ENCODE results near the gene SPTBN5. TPM values are rescaled to one million over a fixed set of nuclear protein-coding genes. Genes with fewer than 3 reads are reported as not detected.

The SPTBN5 gene
- total and polyA plus RNA-seq, 2 donors (not counting 1 experiment from before 2014, with no cell fraction given) = 0.55 to 1.4 TPM

- H2AFZ ChIP-seq (ENCODE audit: insufficient read depth, low read depth, low read length, poor library complexity, severe bottlenecking) = no peak overlapping the region
- H3K36me3 ChIP-seq (replicated peaks in 1 of 2; ENCODE audit: control extremely low read depth in 1 of 2, control insufficient read depth in 1 of 2, extremely low read depth in 1 of 2, insufficient read depth in 2 of 2, low read length in 1 of 2) = peaks cover 0 to 25% of the 10 kb centered on the region in 2 experiments
- no peak overlapping the region for H3K27ac ChIP-seq (ENCODE audit: low read length in 2 of 2)
- no peaks in the 10 kb centered on the region for H3K9me3 ChIP-seq (ENCODE audit: control extremely low read depth in 1 of 3, control insufficient read depth in 2 of 3, insufficient read depth in 1 of 3, low read length in 2 of 3)
- peaks cover 10% of the 10 kb centered on the region for H3K4me1 Mint-ChIP-seq
- ChIA-PET POLR2A (interaction anchor here (0.6 to 2.3 kb wide), 3 partner anchors 35 to 83 kb away, joined by 3 to 14 read pairs (median 6); partner anchors contain the start of gene MAPKBP1), CTCF (interaction anchor here (0.8 to 15.7 kb wide), 15 partner anchors 8 to 905 kb away, joined by 3 to 716 read pairs (median 16); partner anchors contain the start of gene MAPKBP1)
- no peak overlapping the region for H3K4me2 ChIP-seq (replicated peaks; ENCODE audit: low read depth, low read length, poor library complexity, severe bottlenecking)
- H3K9me3 Mint-ChIP-seq (ENCODE audit: insufficient read depth) = no peaks in the 10 kb centered on the region
- H3K27ac Mint-ChIP-seq = no peak overlapping the region
- H3K4me1 ChIP-seq (ENCODE audit: control insufficient read depth in 2 of 2, insufficient read depth in 2 of 2, low read length in 2 of 2) = peaks cover 5 to 20% of the 10 kb centered on the region in 2 donors
- DNase-seq (no peak), ATAC-seq (ENCODE audit: low read depth) (no peak)
- intact Hi-C loops (cut with micrococcal nuclease) = loop anchor here (2.0 kb wide), 1 partner anchor 343 kb away; no protein-coding TSS in a partner anchor
- no peaks in the 10 kb centered on the region for H4K20me1 ChIP-seq (ENCODE audit: control insufficient read depth, insufficient read depth, low read length, poor library complexity, severe bottlenecking)
- no peaks in the 10 kb centered on the region for H3K27me3 Mint-ChIP-seq
- H3K4me3 Mint-ChIP-seq = no peak overlapping the region
- no peaks in the 10 kb centered on the region for H3K27me3 ChIP-seq (replicated peaks in 1 of 4; ENCODE audit: control extremely low read depth in 1 of 4, control insufficient read depth in 3 of 4, insufficient read depth in 4 of 4, low read length in 3 of 4)
- H3K79me2 ChIP-seq (ENCODE audit: control insufficient read depth, insufficient read depth, low read length) = no peaks in the 10 kb centered on the region
- no peak overlapping the region for H3K9ac ChIP-seq (ENCODE audit: low read length)
- TF ChIP-seq EZH2 (IDR thresholded peaks at IDR 0.05; ENCODE audit: borderline replicate concordance, insufficient read depth, low read depth, low read length, poor library complexity, severe bottlenecking) = no peak
- TF ChIP-seq CTCF (IDR thresholded peaks at IDR 0.05) = no peak
- H3K4me3 ChIP-seq (ENCODE audit: control extremely low read depth in 1 of 5, extremely low read depth in 1 of 5, insufficient read depth in 1 of 5, low read depth in 2 of 5, low read length in 4 of 5) = no peak overlapping the region
- WGBS (ENCODE audit: insufficient coverage) = 41% methylated on average over 8 of the region's 12 CpGs
Measured at GRCh38 chr15:41809526-41810220, 84.2 kb downstream of the SPTBN5 start.

GRCh38 chr15:41809121-41809520 is 84.7 kb downstream of the SPTBN5 start:
- H3K4me3 ChIP-seq (ENCODE audit: control extremely low read depth in 1 of 5, extremely low read depth in 1 of 5, insufficient read depth in 1 of 5, low read depth in 2 of 5, low read length in 4 of 5) = no peak overlapping the region
- peaks cover 10% of the 10 kb centered on the region for H3K4me1 Mint-ChIP-seq
- H3K27ac ChIP-seq (ENCODE audit: low read length in 2 of 2) = no peak overlapping the region
- no peak overlapping the region for H3K4me2 ChIP-seq (replicated peaks; ENCODE audit: low read depth, low read length, poor library complexity, severe bottlenecking)
- H3K9me3 Mint-ChIP-seq (ENCODE audit: insufficient read depth) = no peaks in the 10 kb centered on the region
- no peak for DNase-seq
- ChIA-PET POLR2A (interaction anchor here (0.9 kb wide), 1 partner anchor 36 kb away, joined by 3 read pairs; no protein-coding TSS in a partner anchor), CTCF (interaction anchor here (1.4 to 15.7 kb wide), 5 partner anchors 9 to 205 kb away, joined by 3 to 716 read pairs (median 46); partner anchors contain the start of gene MAPKBP1)
- no peak overlapping the region for H3K4me3 Mint-ChIP-seq
- TF ChIP-seq CTCF (IDR thresholded peaks at IDR 0.05) (no peak), EZH2 (IDR thresholded peaks at IDR 0.05; ENCODE audit: borderline replicate concordance, insufficient read depth, low read depth, low read length, poor library complexity, severe bottlenecking) (no peak)
- H2AFZ ChIP-seq (ENCODE audit: insufficient read depth, low read depth, low read length, poor library complexity, severe bottlenecking) = no peak overlapping the region
- 43% methylated on average over 1 of the region's 2 CpGs for WGBS (ENCODE audit: insufficient coverage)
- no peaks in the 10 kb centered on the region for H3K27me3 ChIP-seq (replicated peaks in 1 of 4; ENCODE audit: control extremely low read depth in 1 of 4, control insufficient read depth in 3 of 4, insufficient read depth in 4 of 4, low read length in 3 of 4)
- peaks cover 5 to 20% of the 10 kb centered on the region in 2 donors for H3K4me1 ChIP-seq (ENCODE audit: control insufficient read depth in 2 of 2, insufficient read depth in 2 of 2, low read length in 2 of 2)
- no peaks in the 10 kb centered on the region for H3K9me3 ChIP-seq (ENCODE audit: control extremely low read depth in 1 of 3, control insufficient read depth in 2 of 3, insufficient read depth in 1 of 3, low read length in 2 of 3)
- intact Hi-C loops (cut with micrococcal nuclease) = no loop called here
- no peak overlapping the region for H3K27ac Mint-ChIP-seq
- H3K79me2 ChIP-seq (ENCODE audit: control insufficient read depth, insufficient read depth, low read length) = no peaks in the 10 kb centered on the region
- peaks cover 0 to 22% of the 10 kb centered on the region in 2 experiments for H3K36me3 ChIP-seq (replicated peaks in 1 of 2; ENCODE audit: control extremely low read depth in 1 of 2, control insufficient read depth in 1 of 2, extremely low read depth in 1 of 2, insufficient read depth in 2 of 2, low read length in 1 of 2)
- no peaks in the 10 kb centered on the region for H4K20me1 ChIP-seq (ENCODE audit: control insufficient read depth, insufficient read depth, low read length, poor library complexity, severe bottlenecking)
- ATAC-seq (ENCODE audit: low read depth) = no peak
- H3K9ac ChIP-seq (ENCODE audit: low read length) = no peak overlapping the region
- H3K27me3 Mint-ChIP-seq = no peaks in the 10 kb centered on the region

Data from B cell (primary cell).